ENCODE measurements around the gene TSPAN32. TPM values are rescaled to one million over a fixed set of nuclear protein-coding genes. Genes with fewer than 3 reads are reported as not detected.
"Not testable (repeated sequence)": the region's sequence is repeated elsewhere in the genome, so short reads cannot be mapped to it uniquely, and the experiment has no call there.

TSPAN32 gene
- total and polyA plus RNA-seq, 4 experiments from 2014 or later, result 14.6 to 52.7 (median 45.9) TPM

DNA sequence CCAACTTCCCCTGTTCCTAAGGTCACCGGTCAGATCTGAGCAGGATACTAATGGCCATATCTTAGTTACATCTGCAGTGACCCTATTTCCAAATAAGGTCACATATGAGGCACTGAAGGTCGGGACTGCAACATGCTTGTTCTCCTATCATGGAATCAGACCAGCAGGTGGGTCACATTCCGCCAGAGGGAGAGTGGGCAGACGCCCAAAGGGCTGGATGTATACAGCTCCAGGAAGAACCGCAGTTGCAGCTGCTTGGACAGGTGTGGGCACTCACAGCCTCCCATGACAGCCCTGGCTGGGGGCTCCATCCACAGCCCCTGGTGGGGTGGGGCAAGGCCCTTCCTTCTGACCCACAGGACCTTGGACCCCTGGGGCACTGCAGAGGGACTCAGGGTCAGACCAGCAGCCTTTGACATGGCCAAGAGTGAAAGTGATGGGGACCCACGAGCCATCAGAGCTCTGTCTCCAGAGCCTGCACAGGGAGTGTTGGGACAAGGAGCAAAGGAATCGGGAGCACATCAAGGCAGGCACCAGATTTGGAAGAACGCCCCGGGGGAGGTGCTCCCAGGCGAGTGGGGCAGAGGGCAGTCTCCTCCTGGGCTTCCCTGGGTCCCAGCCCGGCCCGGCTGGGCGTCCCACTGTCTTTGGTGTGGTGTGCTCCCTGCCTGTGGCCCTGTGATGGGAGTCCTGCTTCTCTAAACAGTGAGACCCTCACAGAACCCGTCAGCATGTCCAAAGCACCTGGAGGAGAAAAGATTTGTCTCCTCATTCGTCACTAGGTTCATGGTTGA is 62.0 kb downstream of the TSPAN32 start:
- no peaks in the 10 kb centered on the region for H3K9me3 ChIP-seq (ENCODE audit: control insufficient read depth in 1 of 2, low read length in 2 of 2)
- H3K4me3 ChIP-seq (ENCODE audit: low read length in 2 of 2), result no peak overlapping the region
- POLR2A ChIA-PET (ENCODE audit: partially characterized antibody), result no interaction called here
- Mint-ChIP-seq H3K4me3 (no peak overlapping the region), H3K27me3 (no peaks in the 10 kb centered on the region), H3K27ac (no peak overlapping the region), H3K36me3 (no peaks in the 10 kb centered on the region), H3K4me1 (no peaks in the 10 kb centered on the region), H3K9me3 (no peaks in the 10 kb centered on the region)
- no peaks in the 10 kb centered on the region for H3K36me3 ChIP-seq (ENCODE audit: insufficient read depth, low read length)
- DNase-seq, result no peak
- H3K4me1 ChIP-seq (ENCODE audit: insufficient read depth, low read length), result no peaks in the 10 kb centered on the region
- intact Hi-C loops (cut with micrococcal nuclease), result no loop called here
- H3K27me3 ChIP-seq (ENCODE audit: insufficient read depth, low read length), result no peaks in the 10 kb centered on the region
- CTCF ChIA-PET (ENCODE audit: partially characterized antibody), result interaction anchor here (1.1 kb wide), 1 partner anchor 9 kb away, joined by 3 read pairs; no protein-coding TSS in a partner anchor
- H3K27ac ChIP-seq (ENCODE audit: low read depth, low read length), result no peak overlapping the region

- H3K4me1 Mint-ChIP-seq; H3K4me3 Mint-ChIP-seq; H3K4me1 ChIP-seq (ENCODE audit: insufficient read depth, low read length); H3K9me3 ChIP-seq (ENCODE audit: control insufficient read depth in 1 of 2, low read length in 2 of 2); DNase-seq; H3K27ac ChIP-seq (ENCODE audit: low read depth, low read length); POLR2A ChIA-PET (ENCODE audit: partially characterized antibody); H3K36me3 ChIP-seq (ENCODE audit: insufficient read depth, low read length); intact Hi-C loops (cut with micrococcal nuclease); H3K27me3 ChIP-seq (ENCODE audit: insufficient read depth, low read length); H3K4me3 ChIP-seq (ENCODE audit: low read length in 2 of 2); H3K27me3 Mint-ChIP-seq; H3K36me3 Mint-ChIP-seq; H3K9me3 Mint-ChIP-seq: not testable (repeated sequence)
- CTCF ChIA-PET (ENCODE audit: partially characterized antibody), result interaction anchor here (1.1 kb wide), 1 partner anchor 9 kb away, joined by 3 read pairs; no protein-coding TSS in a partner anchor
- peak overlapping the region in 1 of 7 donors; percentile 36 for H3K27ac Mint-ChIP-seq
These were observed 62.6 kb downstream of the TSPAN32 start for GRCh38 chr11:2364386-2364785.

DNA sequence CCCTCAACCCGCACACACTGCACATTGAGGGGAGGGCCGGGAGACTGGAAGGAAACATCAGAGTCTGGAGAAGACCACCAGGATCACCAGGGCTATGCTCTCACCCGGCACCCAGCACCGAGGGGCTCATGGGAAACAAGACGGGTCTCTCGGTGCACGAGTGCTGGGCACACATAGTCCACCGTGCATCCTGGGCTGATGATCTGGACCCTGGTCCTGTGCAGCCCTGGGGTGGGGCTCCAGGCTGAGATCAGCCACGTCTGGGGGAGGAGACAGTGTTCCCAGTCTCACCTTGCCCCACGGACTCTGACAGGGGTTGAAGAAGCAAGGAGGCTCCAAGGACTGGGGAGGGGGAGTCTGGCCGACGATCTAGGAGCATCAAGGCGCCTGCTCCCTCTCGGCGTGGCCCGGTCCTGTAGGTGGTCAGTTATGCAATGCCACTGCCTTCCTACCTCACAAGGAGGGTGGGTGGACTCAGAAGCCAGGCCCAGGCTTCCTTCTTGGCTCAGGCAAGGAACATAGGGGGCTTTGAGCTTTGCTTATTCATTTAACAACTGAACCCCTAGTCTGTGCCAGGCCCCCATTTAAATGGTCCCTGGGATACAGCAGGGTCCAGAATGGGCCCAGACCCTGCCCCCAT is 63.9 kb downstream of the TSPAN32 start:
- H3K4me3 ChIP-seq (ENCODE audit: low read length in 2 of 2), result no peak overlapping the region
- H3K4me3 Mint-ChIP-seq, result no peak overlapping the region
- H3K27ac ChIP-seq (ENCODE audit: low read depth, low read length), result no peak overlapping the region
- no peak for DNase-seq
- ChIA-PET POLR2A (ENCODE audit: partially characterized antibody) (no interaction called here), CTCF (ENCODE audit: partially characterized antibody) (no interaction called here)
- intact Hi-C loops (cut with micrococcal nuclease), result no loop called here
- no peaks in the 10 kb centered on the region for H3K9me3 Mint-ChIP-seq
- no peaks in the 10 kb centered on the region for H3K4me1 Mint-ChIP-seq
- H3K36me3 Mint-ChIP-seq, result no peaks in the 10 kb centered on the region
- no peak overlapping the region for H3K27ac Mint-ChIP-seq
- no peaks in the 10 kb centered on the region for H3K27me3 Mint-ChIP-seq
- H3K9me3 ChIP-seq (ENCODE audit: control insufficient read depth in 1 of 2, low read length in 2 of 2), result no peaks in the 10 kb centered on the region
- H3K27me3 ChIP-seq (ENCODE audit: insufficient read depth, low read length), result no peaks in the 10 kb centered on the region
- no peaks in the 10 kb centered on the region for H3K36me3 ChIP-seq (ENCODE audit: insufficient read depth, low read length)
- H3K4me1 ChIP-seq (ENCODE audit: insufficient read depth, low read length), result no peaks in the 10 kb centered on the region

DNA sequence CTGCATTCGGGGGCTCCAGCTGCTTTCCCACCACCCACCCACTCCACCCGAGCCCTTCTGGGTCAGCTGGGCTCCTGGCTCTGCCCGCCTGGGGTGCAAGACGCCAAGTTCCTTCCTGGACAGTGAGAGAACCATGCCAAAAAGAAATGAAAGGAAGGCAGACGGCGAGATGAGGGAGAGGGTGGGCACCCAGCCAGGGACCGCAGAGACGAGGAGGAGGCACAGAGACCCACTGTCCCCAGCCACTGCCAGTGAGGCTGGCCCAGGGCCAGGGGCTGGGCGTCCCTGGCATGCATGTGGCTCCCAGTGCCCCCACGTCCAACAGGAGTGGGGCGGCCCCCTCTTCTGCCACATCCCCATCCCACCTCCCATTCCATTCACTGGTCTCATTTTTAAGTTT is 64.5 kb downstream of the TSPAN32 start:
- H3K9me3 ChIP-seq (ENCODE audit: control insufficient read depth in 1 of 2, low read length in 2 of 2), result no peaks in the 10 kb centered on the region
- Mint-ChIP-seq H3K9me3 (no peaks in the 10 kb centered on the region), H3K27ac (no peak overlapping the region), H3K36me3 (no peaks in the 10 kb centered on the region), H3K4me1 (no peaks in the 10 kb centered on the region), H3K27me3 (no peaks in the 10 kb centered on the region), H3K4me3 (no peak overlapping the region)
- H3K27ac ChIP-seq (ENCODE audit: low read depth, low read length), result no peak overlapping the region
- intact Hi-C loops (cut with micrococcal nuclease), result no loop called here
- no peaks in the 10 kb centered on the region for H3K36me3 ChIP-seq (ENCODE audit: insufficient read depth, low read length)
- no peak for DNase-seq
- H3K27me3 ChIP-seq (ENCODE audit: insufficient read depth, low read length), result no peaks in the 10 kb centered on the region
- H3K4me1 ChIP-seq (ENCODE audit: insufficient read depth, low read length), result no peaks in the 10 kb centered on the region
- H3K4me3 ChIP-seq (ENCODE audit: low read length in 2 of 2), result no peak overlapping the region
- ChIA-PET CTCF (ENCODE audit: partially characterized antibody) (no interaction called here), POLR2A (ENCODE audit: partially characterized antibody) (no interaction called here)

GRCh38 chr11:2366733-2367132 is 64.9 kb downstream of the TSPAN32 start:
- intact Hi-C loops (cut with micrococcal nuclease), result no loop called here
- POLR2A ChIA-PET (ENCODE audit: partially characterized antibody), result interaction anchor here (0.7 to 1.1 kb wide), 2 partner anchors 10 to 180 kb away, joined by 3 to 6 read pairs; partner anchors contain the start of gene CD81
- Mint-ChIP-seq H3K4me1 (no peaks in the 10 kb centered on the region), H3K27me3 (no peaks in the 10 kb centered on the region), H3K36me3 (no peaks in the 10 kb centered on the region), H3K9me3 (no peaks in the 10 kb centered on the region), H3K4me3 (no peak overlapping the region), H3K27ac (no peak overlapping the region)
- CTCF ChIA-PET (ENCODE audit: partially characterized antibody), result interaction anchor here (1.2 kb wide), 1 partner anchor 62 kb away, joined by 3 read pairs; no protein-coding TSS in a partner anchor
- H3K4me1 ChIP-seq (ENCODE audit: insufficient read depth, low read length), result no peaks in the 10 kb centered on the region
- no peaks in the 10 kb centered on the region for H3K9me3 ChIP-seq (ENCODE audit: control insufficient read depth in 1 of 2, low read length in 2 of 2)
- H3K27me3 ChIP-seq (ENCODE audit: insufficient read depth, low read length), result no peaks in the 10 kb centered on the region
- no peak overlapping the region for H3K27ac ChIP-seq (ENCODE audit: low read depth, low read length)
- no peaks in the 10 kb centered on the region for H3K36me3 ChIP-seq (ENCODE audit: insufficient read depth, low read length)
- no peak overlapping the region for H3K4me3 ChIP-seq (ENCODE audit: low read length in 2 of 2)
- DNase-seq, result no peak

DNA sequence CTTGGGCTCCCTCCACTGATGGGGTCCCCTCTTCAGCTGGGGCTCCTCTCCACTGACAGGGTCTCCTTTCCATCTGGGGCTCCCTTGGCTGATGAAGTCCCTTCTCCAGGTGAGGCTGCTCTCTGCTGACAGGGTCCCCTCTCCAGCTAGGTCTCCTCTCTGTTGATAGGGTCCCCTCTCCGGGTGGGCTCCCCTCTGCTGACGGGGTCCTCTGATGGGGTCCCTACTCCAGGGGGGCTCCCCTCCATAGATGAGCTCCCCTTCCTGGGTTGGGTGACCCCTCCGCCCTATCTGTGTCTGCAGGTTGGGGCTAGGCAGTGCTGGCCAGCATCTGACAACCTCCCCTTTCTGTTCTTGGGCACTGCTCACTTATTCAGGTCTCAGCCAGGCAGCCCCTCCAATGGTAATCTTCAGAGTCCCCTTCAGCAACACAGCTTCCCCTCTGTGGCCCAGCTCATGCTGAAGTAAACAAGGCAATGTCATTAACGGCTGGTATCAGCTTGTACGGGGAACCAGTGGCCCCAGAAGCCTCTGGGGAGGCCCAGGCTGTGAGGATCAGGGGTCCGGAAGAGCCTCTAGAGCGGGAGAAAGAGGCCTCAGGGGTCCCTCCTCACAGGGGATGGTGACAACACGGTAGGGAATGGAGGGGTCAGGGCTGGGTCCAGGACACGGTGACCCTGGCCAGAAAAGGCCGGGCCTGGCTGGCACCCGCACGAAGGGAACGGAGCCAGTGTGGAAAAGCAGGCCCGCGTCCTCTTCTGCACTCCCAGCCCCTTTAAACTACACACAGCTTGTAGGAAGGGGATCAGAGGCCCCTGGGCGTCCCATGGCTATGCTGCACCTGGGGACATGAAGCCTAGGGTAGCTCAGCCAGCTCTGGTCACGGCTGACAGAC is 65.7 kb downstream of the TSPAN32 start:
- Histone ChIP-seq H3K4me1 (ENCODE audit: insufficient read depth, low read length) (no peaks in the 10 kb centered on the region), H3K27ac (ENCODE audit: low read depth, low read length) (no peak overlapping the region), H3K36me3 (ENCODE audit: insufficient read depth, low read length) (no peaks in the 10 kb centered on the region), H3K9me3 (ENCODE audit: control insufficient read depth in 1 of 2, low read length in 2 of 2) (no peaks in the 10 kb centered on the region), H3K4me3 (ENCODE audit: low read length in 2 of 2) (no peak overlapping the region), H3K27me3 (ENCODE audit: insufficient read depth, low read length) (no peaks in the 10 kb centered on the region)
- no peaks in the 10 kb centered on the region for H3K36me3 Mint-ChIP-seq
- POLR2A ChIA-PET (ENCODE audit: partially characterized antibody), result interaction anchor here (0.7 to 1.1 kb wide), 3 partner anchors 9 to 179 kb away, joined by 3 to 6 read pairs (median 3); partner anchors contain the start of gene CD81
- no peak overlapping the region for H3K4me3 Mint-ChIP-seq
- no peaks in the 10 kb centered on the region for H3K4me1 Mint-ChIP-seq
- intact Hi-C loops (cut with micrococcal nuclease), result no loop called here
- no peaks in the 10 kb centered on the region for H3K27me3 Mint-ChIP-seq
- CTCF ChIA-PET (ENCODE audit: partially characterized antibody), result interaction anchor here (1.2 kb wide), 1 partner anchor 63 kb away, joined by 3 read pairs; no protein-coding TSS in a partner anchor
- H3K9me3 Mint-ChIP-seq, result no peaks in the 10 kb centered on the region
- DNase-seq, result no peak
- H3K27ac Mint-ChIP-seq, result no peak overlapping the region
